ENCODE measurements around the gene TDRD6.
"Not testable (repeated sequence)": the region's sequence is repeated elsewhere in the genome, so short reads cannot be mapped to it uniquely, and the experiment has no call there.

The TDRD6 gene

GRCh38 chr6:46687619-46688097 lies at the start of gene TDRD6:
TDRD6 (plus strand) TSS chr6:46687885; CDS start chr6:46688129, 244 bp downstream.
- no peak within 1 kb of the TSS for H3K4me3 ChIP-seq (ENCODE audit: low read depth, low read length)
- ChIA-PET POLR2A (no interaction called here), CTCF (no interaction called here)
- DNase-seq (ENCODE audit: low read depth, low spot score), result no peak
- no peak for TF ChIP-seq CTCF (IDR thresholded peaks at IDR 0.05; ENCODE audit: insufficient read depth, low read length, missing control alignments)

GRCh38 chr6:46637933-46638332 lies 49.8 kb upstream of the TDRD6 start:
- ChIA-PET POLR2A (no interaction called here), CTCF (no interaction called here)
- no peak for TF ChIP-seq CTCF (IDR thresholded peaks at IDR 0.05; ENCODE audit: insufficient read depth, low read length, missing control alignments)
- no peak for DNase-seq (ENCODE audit: low read depth, low spot score)
- H3K4me3 ChIP-seq (ENCODE audit: low read depth, low read length), result no peak overlapping the region

GRCh38 chr6:46638650-46639049 lies 49.0 kb upstream of the TDRD6 start:
- CTCF ChIA-PET, result no interaction called here
- no peak for DNase-seq (ENCODE audit: low read depth, low spot score)
- H3K4me3 ChIP-seq (ENCODE audit: low read depth, low read length), result no peak overlapping the region

GRCh38 chr6:46642928-46643751 lies 44.5 kb upstream of the TDRD6 start:
- H3K4me3 ChIP-seq (ENCODE audit: low read depth, low read length), result no peak overlapping the region
- DNase-seq (ENCODE audit: low read depth, low spot score), result no peak
- TF ChIP-seq CTCF (IDR thresholded peaks at IDR 0.05; ENCODE audit: insufficient read depth, low read length, missing control alignments), result no peak
- POLR2A ChIA-PET, result no interaction called here
- CTCF ChIA-PET, result no interaction called here

More at GRCh38 chr6:46638650-46639049, 49.0 kb upstream of the TDRD6 start:
- POLR2A ChIA-PET, result no interaction called here
- no peak for TF ChIP-seq CTCF (IDR thresholded peaks at IDR 0.05; ENCODE audit: insufficient read depth, low read length, missing control alignments)

GRCh38 chr6:46645265-46645664 lies 42.4 kb upstream of the TDRD6 start:
- H3K4me3 ChIP-seq (ENCODE audit: low read depth, low read length), result no peak overlapping the region
- no peak for TF ChIP-seq CTCF (IDR thresholded peaks at IDR 0.05; ENCODE audit: insufficient read depth, low read length, missing control alignments)
- ChIA-PET CTCF (no interaction called here), POLR2A (no interaction called here)
- DNase-seq (ENCODE audit: low read depth, low spot score), result no peak

- DNase-seq (ENCODE audit: low read depth, low spot score); H3K4me3 ChIP-seq (ENCODE audit: low read depth, low read length); POLR2A ChIA-PET; CTCF ChIA-PET: not testable (repeated sequence)
Measured at GRCh38 chr6:46648108-46648507, 39.6 kb upstream of the TDRD6 start.
